Activated CD8-positive, alpha-beta memory T cell treated with anti-CD3 and anti-CD28 coated beads for 4 hours (primary cell): ENCODE data around the gene DDX5.
"Not testable (repeated sequence)": the region's sequence is repeated elsewhere in the genome, so short reads cannot be mapped to it uniquely, and the experiment has no call there.

Experiments used
- DNase-seq, 2 donors: peaks; one replicate each; pipeline ENCODE4 v3.0.0-alpha.2; 2020; ENCODE audit warnings: low read depth in 2 of 2

The DDX5 gene

DNA sequence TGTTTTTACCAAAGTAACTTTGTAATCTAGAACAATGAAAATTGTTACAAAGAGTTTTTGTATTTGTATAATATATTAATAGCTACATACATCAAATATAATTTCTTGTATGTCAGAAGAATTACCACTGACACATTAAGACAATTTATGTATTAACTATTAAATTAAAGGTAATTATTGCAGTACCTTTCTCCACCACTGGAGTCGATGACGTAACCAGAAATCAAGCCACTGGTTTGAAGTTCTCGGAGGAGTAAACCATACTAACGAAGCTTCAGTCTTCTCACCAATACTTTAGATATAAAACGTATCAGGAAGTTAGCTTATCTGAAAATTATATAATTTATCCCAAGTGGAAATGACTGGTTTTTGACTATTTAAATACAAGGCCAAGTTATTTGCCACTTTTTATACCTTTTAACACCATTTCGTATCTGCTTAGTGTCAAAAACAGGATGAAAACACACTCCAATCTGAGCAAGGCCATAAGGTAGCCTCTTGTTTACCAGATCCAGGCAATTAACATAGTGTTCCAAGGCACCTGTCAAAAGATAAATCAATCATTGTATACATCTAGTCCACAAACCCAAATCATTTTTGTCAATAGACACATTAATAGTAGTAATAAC is 13.5 kb downstream of the DDX5 start:
- DNase-seq: no peak

DNA sequence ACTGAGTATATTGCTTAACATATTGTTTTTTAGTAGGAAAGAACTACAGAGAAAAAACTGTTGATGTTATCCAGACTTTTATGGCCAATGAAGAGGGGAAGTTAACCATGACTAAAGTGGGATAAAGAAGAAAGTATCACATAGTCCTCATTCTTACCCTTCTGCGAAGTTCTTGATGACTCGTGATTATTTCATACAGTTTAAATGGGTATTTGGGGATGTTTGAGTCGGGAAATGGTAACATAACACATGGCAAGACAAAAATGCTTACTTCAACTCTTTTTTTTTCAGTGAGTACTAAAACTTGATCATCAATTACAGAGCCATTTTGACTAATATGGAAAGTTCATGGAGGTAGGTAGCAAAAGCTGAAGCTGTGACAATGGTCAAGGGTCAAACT is 14.1 kb downstream of the DDX5 start:
- DNase-seq: no peak

DNA sequence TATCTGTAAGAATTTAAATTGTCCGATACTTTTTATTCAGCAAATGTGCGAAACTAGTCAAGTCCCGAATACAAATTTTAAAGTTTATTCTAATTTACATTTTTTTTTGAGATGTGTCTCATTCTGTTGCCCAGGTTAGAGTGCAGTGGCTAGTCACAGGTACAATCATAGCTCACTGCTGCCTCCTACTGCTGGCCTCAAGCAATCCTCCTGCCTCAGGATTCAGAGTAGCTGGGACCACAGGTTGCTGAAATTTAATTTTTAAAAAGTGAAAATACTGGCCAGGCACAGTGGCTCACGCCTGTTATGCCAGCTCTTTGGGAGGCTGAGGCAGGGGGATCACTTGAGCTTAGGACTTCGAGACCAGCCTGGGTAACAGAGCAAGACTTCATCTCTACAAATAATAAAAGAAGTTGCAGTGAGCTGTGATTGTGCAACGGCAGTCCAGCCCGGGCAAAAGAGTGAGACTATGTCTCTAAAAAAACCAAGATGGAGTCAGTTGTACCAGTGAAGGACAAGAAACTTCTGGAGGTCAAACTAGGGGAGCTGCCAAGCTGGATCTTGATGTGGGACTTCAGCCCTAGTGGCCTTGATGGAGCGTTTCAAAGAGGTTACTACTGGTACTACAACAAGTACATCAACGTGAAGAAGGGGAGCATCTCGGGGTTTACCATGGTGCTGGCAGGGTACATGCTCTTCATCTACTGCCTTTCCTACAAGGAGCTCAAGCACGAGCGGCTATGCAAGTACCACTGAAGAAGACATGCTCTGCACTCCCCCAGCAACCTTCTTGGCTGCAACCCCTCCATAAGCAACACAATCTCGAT is 14.8 kb downstream of the DDX5 start:
- no peak for DNase-seq

DNA sequence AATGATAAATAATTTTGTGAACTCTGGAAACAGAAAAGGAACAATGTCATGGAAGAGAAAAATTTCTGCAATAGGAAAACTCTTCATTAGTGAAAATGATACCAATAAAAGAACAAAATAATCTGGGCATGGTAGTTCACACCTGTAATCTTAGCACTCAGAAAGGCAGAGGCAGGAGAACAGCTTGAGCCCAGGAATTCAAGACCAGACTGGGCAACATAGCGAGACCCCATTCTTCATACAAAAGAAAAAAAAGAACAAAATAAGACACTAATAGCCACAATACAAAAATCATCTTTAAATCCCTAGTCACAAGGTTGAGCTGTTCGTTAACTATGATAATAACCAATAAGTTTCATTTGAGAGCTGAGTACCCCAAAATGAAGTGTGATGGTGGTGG is 17.8 kb downstream of the DDX5 start:
- DNase-seq: no peak

DNA sequence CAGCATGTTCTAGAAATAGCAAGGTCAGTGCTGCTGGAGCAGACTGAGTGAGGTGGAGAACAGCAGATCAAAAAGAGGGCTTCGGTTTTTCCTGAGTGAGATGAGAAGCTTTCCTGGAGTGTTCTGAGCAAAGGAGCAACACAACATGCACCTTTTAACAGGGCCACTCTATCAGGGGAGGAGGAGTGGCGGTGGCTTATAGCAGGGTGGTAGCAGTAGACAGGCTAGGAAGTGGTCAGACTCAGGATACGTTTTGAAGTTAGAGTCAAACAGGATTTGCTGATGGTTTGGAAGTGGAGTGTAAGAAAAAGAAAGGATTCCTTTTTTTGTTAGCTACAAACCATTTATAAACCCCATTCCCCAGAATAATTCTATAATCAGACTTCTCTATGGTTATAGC is 21.7 kb downstream of the DDX5 start:
- no peak for DNase-seq

DNA sequence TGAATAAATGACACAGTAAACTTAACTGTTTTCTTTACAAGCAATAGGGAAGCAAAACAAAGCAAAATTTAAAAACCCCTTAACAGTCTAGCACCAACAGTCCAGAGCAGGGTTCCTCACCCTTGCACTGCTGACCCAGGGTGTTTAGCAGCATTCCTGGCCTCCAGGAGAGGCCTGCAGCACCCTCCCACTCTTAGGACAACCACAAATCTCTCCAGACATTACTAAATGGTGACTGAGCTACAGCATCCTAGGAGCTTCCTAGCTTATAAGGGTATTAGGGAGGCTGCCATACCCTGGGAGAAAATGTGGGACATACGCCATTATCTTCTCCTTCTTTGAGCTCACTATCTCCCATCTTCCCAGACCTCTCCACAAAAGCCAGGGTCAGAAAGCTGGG is 25.1 kb downstream of the DDX5 start:
- DNase-seq: no peak

DNA sequence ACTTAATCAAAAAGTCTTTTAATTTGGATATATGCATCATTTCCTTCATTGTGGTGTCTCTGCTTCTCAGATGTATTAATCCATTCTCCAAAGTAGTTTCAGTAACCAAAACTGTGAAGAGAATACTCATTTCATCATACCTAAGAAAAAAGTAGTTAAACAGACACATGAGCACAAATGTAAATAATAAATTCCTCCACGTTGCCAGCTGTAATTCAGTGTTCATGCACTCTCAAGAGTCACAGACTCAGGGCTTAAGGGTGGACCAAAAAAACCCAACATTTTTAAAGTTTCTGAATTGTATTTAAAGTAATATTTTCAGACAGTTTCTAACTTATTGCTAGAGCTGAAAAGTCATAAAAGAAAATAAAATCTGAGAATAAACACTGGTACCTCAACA is 28.2 kb downstream of the DDX5 start:
- DNase-seq: no peak

DNA sequence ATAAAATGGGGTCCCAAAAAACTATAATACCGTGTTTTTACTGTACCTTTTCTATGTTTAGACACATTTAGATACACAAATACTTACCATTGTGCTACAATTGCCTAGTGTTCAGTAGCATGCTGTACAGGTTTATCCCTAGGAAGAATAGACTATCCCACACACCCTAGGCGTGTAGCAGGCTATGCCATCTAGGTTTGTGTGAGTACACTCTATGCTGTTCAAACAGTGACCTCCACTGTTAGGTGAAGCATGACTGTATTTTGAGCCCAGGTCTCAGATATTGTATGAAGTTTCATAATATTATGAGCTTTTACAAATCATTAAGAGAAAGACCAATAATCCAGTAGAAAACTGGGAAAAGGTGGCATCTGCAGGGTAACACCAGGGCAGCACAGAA is 33.5 kb downstream of the DDX5 start:
- no peak for DNase-seq

DNA sequence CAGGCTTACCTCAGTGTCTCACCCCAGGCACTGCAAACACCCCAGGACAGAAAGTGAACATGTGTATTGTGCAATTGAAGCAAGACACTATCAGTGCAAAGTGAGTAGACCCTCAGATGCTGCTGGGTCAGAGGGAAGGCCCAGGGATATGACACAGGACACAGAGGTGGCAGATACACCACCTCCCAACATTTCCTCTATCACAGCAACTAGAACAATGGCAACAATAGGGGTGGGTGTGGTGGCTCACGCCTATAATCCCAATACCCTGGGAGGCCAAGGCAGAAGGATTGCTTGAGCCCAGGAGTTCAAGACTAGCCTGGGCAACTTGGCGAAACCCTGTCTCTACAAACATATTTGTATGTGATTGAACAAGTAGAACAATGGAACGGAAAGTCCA is 34.6 kb downstream of the DDX5 start:
- no peak for DNase-seq

DNA sequence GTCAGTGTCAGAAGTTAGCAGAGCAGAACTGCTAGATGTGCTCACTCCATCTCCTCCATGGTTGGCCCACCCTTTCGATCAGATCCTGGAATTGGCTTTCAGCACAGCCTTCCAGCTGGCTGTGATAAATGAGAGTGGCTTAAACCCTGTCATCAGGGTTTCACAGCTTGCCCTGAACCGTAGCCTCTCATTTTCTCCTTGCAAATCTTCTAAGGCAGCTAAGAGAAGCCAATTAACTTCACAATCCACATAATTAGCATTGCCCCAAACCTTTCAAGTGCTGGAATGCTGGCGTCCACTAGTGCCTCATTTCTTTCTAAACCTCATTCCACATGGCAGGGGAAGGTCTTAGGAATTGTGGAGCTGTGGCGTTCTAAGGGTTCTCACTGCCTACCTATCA is 35.5 kb downstream of the DDX5 start:
- DNase-seq: no peak

DNA sequence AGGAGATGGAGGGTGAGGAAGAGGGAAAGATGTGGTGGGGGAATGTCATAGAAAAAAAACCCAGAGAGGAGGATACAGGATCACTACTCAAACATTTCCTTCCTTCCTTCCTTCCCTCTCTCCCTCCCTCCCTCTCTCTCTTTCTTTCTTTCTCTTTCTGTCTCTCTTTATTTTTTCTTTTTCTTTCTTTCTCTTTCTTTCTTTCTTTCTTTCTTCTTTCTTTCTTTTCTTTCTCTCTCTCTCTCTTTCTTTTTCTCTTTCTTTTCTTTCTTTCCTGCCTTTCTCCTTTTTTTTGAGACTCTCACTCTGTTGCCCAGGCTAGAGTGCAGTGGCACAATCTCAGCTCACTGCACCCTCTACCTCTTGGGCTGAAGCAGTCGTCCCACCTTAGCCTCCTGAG is 39.3 kb downstream of the DDX5 start:
- not testable (repeated sequence) for DNase-seq

DNA sequence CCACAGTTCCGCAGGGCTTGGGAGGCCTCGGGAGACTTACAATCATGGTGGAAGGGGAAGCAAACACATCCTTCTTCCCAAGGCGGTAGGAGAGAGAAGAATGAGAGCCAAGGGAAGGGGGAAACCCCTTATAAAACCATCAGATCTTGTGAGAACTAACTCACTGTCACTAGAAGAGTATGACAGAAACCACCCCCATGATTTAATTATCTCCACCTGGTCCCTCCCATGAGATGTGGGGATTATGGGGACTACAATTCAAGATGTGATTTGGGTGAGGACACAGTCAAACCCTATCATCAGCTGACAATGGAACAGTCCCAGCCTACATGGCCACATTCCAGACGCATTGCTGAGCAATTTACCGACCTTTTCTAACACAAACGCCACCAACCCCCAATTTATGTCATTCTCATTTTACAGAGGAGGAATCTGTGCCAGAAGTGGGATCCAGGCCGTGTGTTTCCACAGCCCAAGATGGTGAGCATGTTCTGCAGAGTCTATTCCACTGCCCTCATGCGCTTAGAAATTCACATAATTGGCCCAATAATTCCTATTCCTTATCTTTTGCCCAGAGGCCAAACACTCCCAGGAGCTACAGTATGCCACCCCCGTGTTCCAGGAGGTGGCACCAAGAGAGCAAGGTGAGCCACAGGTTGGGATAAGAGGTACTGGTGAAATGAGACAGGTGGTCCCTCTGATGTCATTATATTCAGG is 39.9 kb downstream of the DDX5 start:
- no peak for DNase-seq

DNA sequence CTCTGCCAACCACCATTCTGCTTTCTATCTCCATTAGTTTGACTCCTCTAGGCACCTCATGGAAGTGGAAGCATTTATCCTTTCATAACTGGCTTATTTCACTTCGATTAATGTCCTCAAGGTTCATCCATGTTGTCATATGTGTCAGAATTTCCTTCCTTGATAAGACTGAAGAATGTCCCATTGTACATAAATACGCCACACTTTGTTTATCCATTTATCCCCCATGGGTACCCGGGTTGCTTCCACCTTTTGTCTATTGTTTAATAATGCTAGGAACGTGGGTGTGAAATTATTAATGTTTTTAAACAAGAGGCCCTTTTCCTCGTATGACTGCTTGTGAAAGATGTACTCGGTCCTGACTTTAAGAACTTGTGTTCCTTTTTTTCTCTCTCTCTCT is 44.3 kb downstream of the DDX5 start:
- no peak for DNase-seq

DNA sequence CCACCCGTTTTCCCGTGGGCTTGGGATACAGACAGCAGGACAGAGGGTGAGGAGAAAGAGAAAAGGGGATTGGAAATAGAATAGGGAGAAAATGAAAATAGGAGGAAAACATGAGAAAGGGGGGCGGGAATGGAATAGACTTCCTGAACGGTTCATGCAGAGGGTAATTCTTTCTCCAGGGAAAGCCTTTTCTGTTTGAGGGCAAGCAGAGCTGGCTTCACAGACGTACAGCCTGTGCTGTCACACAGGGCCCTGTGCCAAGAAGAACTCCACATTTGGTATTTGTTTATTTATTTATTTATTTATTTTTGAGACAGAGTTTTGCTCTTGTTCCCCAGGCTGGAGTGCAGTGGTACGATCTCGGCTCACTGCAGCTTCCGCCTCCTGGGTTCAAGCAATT is 45.1 kb downstream of the DDX5 start:
- DNase-seq: no peak

DNA sequence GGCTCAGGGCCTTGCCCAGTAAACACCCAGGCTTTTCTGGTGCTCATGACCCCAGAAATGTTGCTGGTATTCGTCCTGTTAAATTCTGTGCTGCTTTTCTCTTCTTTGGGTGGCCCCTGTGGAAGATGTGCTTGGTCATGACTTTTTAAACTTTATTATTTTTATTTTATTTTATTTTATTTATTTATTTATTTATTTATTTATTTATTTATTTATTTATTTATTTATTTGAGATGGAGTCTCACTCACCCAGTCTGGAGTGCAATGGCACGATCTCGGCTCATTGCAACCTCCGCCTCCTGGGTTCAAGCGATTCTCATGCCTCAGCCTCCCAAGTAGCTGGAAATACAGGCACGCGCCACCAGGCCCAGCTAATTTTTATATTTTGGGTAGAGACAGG is 46.3 kb downstream of the DDX5 start:
- not testable (repeated sequence) for DNase-seq

DNA sequence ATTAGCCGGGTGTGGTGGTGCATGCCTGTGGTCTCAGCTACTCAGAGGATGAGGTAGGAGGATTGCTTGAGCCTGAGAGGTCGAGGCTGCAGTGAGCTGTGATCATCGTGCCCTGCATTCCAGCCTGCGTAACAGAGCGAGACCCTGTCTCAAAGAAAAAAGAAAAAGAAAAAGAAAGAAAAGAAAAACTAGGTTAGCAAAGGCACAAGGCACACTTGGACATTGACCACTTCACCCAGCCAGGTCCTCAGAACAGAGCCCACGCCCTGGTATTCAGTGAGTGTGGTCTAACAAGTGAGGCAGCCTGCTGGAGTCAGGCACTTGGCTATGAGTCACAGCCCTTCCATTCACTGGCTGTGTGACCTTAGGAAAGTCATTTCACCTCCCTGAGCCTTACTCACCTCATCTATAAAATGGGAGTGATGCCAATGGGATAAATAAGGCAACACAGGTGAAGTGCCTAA is 46.8 kb downstream of the DDX5 start:
- no peak for DNase-seq

DNA sequence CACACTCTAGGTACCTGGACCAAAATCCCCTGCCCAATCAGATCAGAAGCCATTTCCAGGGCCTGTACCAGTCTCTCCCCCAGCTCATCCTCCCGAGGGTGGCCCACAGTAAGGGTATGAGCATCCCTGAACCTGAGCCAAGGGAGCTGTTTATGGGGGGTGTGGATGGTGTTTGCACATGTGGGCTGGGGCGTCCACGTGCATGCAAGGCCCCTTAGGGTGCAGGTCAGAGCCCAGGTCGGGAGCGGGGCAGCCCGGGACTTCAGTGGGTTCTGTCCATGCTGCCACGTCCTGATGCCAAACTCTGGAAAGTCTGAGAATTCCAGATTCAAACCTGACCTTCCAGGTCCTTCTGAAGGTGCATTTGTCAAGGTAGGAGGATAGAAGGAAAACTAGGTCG is 47.3 kb downstream of the DDX5 start:
- DNase-seq: no peak

DNA sequence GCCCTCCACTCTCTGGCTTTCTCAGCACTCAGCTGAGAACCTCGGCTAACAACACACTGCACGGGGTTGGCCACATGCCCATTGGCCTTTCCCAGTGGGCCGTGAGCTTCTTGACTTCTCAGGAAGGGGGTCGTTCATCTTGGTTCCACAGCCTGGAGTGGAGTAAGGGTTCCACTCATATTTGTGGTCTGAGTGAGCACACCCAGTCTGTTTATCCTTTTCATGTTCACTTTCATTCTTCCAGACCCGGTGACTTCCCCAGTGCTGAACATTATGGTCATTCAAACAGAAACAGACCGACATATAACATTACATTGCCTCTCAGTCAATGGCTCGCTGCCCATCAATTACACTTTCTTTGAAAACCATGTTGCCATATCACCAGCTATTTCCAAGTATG is 48.9 kb downstream of the DDX5 start:
- no peak for DNase-seq

DNA sequence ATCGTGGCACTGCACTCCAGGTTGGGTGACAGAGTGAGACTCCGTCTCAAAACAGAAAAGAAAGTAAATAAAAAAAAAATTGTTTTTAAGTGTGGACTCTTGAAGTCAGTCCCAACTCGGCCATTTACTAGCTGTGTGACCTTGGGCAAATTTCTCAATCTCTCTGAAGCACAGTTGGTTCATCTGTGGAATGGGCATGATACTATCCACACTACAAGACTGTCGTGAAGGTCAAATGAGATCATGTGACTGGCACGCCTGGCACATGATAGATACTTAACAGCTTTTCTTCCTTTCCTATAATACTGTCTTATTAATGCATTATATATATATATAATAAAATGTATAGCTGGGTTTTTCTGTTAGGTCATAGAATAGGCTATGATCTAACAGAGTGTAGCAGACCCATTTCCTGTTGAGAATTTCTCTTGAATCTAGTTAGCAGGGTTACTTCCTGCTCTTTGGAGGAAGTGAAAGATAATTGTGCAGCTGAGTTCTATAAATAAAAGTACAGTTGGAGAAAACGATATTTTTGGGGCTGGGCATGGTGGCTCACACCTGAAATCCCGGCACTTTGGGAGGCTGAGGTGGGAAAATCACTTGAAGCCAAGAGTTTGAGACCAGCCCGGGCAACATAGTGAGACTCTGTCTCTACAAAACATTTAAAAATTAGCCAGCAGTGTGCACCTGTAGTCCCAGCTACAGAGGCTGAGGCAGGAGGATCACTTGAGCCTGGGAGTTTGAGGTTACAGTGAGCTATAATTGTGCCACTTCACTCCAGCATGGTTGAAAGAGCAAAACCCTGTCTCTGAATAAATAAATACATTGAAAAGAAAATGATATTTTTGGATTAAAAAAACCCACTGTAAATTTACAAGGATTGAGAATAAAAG is 49.9 kb downstream of the DDX5 start:
- DNase-seq: no peak

DNA sequence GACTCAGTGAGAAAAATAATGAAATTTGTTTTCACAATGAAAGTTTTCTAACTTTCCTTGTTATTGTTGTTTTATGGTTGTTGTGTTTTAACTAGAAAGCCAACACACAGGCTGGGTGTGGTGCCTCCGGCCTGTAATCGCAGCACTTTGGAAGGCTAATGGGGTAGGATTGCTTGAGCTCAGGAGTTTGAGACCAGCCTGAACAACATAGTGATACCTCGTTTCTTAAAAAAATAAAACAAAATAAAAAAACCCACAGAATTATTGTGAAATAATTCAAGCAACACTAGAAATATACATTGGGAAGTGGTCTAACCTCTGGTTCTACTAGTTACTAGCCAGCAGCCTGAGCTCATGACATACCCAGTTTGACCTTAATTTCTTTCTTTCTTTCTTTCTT is 56.5 kb downstream of the DDX5 start:
- no peak for DNase-seq

DNA sequence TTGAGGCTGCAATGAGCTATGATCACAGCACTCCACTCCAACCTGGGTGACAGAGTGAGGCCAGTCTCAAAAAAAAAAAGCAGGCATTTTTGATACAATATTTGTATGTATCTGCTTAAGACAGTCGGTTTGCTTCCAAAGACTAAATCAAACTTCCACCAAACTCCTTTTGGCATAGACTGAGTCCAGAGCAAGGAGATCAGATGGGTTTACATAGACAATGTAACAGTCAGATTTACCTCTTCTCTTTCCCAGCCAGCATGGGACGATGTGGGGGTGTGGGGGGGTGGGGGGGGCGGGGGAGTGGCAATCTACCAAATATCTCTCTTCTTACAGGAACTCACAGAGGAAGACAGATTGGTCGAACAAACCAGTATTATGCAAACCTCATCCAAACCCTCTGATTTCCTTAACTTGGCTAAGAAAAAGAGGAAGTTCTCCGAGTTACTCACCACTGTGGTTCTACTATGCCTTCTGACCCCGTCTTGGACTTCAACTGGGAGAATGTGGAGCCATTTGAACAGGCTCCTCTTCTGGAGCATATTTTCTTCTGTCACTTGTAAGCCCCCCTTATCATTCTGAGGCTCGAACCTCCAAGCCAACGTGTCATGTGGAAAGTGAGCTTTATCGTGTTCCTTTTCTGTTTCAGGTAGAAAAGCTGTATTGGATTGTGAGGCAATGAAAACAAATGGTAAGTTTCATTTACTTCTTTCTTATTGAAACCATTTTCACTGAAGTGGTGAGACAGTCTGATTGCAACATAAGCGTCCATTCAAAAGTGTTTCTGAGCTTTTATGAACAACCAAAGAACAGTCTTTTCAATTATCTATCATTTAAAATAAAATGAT is 57.2 kb downstream of the DDX5 start, which contains the start of gene MILR1:
MILR1 (plus strand) TSS at position 451 of the 848 bp plus-strand sequence; CDS start at position 505, 54 bp downstream.
- no peak for DNase-seq
